Mucosa of stomach (tissue), 1 donor: ENCODE data around the gene FLVCR1.

Experiments used
- H3K27me3 ChIP-seq: one replicate; pipeline ENCODE4 v1.7.0; 2013; ENCODE audit warnings: mild to moderate bottlenecking, low read length; ENCODE audit not compliant: control insufficient read depth, insufficient read depth
- H3K36me3 ChIP-seq: one replicate; pipeline ENCODE4 v1.7.0; 2013; ENCODE audit warnings: low read length; ENCODE audit not compliant: control insufficient read depth, insufficient read depth
- H3K4me1 ChIP-seq: one replicate; pipeline ENCODE4 v1.7.0; 2013; ENCODE audit warnings: mild to moderate bottlenecking, low read length; ENCODE audit not compliant: control insufficient read depth, insufficient read depth
- H3K4me3 ChIP-seq: one replicate; pipeline ENCODE4 v1.7.0; 2013; ENCODE audit warnings: low read length
- H3K9ac ChIP-seq: one replicate; pipeline ENCODE4 v1.7.0; 2013; ENCODE audit warnings: mild to moderate bottlenecking, low read length, moderate library complexity
- H3K9me3 ChIP-seq: one replicate; pipeline ENCODE4 v1.7.0; 2013; ENCODE audit warnings: mild to moderate bottlenecking, low read length, moderate library complexity; ENCODE audit not compliant: control insufficient read depth
- donor health status: Pancreatic carcinoma.

Gene FLVCR1

GRCh38 chr1:212857992-212858460 lies at the start of gene FLVCR1:
Gene FLVCR1 (plus strand): TSS chr1:212858275. CDS start chr1:212858453, 178 bp downstream.
- Histone ChIP-seq H3K9ac (peak within 1 kb of the TSS; percentile 84), H3K4me1 (peaks cover 12% of the 10 kb centered on the region), H3K4me3 (peak within 1 kb of the TSS; percentile 85), H3K36me3 (no peaks in the 10 kb centered on the region), H3K9me3 (no peaks in the 10 kb centered on the region), H3K27me3 (no peaks in the 10 kb centered on the region)

DNA sequence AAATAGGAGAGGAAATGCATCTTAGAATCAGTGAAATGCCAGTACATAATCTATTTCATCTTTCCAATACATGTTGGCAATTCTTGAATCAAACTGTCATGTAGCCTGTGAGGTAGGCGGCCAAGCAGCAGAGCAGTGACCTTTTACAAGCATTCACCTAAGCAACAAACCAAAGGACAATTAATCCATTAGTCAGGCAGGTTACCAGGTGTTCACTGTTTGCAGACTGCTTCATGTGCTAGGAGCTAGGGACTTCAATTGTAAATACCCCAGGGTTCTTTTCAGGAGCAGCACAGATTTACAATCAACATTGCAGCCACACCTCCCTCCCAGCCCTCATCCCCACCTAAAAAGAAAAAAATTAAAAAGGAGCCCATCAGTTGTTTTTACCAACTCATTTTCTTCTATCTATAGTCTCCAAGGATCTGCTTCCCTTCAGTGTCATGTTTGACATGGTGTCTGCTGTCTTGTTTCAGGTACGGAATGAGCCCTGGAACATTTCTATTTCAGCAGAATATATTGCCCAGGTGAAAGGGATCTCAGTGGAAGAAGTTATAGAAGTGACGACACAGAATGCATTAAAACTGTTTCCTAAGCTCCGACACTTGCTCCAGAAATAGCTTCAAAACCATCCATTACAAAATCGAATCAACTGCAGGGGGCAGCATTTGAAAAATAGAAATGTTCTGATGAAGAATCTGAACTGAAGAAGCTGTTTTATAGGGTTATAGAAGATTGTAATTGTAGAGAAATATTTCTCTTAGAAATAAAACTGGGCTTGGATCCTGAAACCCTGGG lies 43.3 kb upstream of the FLVCR1 start:
- Histone ChIP-seq H3K9ac (no peak overlapping the region), H3K9me3 (no peaks in the 10 kb centered on the region), H3K36me3 (no peaks in the 10 kb centered on the region), H3K4me1 (peaks cover 17% of the 10 kb centered on the region), H3K27me3 (no peaks in the 10 kb centered on the region), H3K4me3 (no peak overlapping the region)

- Histone ChIP-seq H3K27me3 (no peaks in the 10 kb centered on the region), H3K4me1 (peaks cover 17% of the 10 kb centered on the region), H3K4me3 (no peak overlapping the region), H3K36me3 (no peaks in the 10 kb centered on the region), H3K9ac (no peak overlapping the region), H3K9me3 (no peaks in the 10 kb centered on the region)
Observed at GRCh38 chr1:212816567-212817278, 41.4 kb upstream of the FLVCR1 start.

DNA sequence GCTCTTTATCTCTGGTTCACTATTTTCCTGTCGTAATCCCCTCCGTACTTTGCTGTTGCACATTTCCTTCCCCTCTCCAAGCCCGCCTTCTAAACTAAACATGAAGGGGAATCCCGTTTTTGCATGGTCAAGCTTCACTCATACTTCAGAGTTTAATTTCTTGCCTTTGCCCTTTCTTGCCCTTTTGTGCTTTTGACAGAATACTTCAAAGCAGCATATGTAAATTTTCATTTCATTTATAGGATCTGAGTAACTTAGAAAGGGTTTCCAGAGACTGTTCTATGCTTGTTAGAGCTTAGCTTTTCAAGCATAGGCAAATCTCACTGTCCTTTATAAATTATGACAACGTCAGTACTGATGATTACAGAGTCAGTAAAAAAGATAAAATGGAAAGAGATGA lies 38.3 kb upstream of the FLVCR1 start:
- Histone ChIP-seq H3K4me1 (peaks cover 14% of the 10 kb centered on the region), H3K27me3 (no peaks in the 10 kb centered on the region), H3K9ac (no peak overlapping the region), H3K4me3 (no peak overlapping the region), H3K9me3 (no peaks in the 10 kb centered on the region), H3K36me3 (no peaks in the 10 kb centered on the region)

DNA sequence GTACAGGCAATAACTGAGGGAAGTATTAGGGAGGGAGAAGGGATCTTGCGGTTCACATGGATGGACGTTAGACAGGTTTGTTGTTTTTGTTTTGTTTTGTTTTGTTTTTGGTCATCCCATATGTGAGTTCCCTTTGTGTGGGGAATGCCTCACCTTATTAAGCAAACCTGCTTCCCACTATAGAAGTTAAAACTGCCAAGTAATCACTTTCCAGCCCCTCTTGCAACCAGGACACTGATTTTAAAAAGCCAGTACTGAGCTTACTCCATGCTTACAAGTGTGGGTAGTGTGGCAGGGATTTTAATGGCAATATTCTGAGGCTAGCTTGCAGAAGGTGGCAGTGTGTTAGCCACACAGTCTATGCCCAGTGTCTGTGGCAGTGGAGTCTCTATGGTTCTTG lies 37.1 kb upstream of the FLVCR1 start:
- no peak overlapping the region for H3K9ac ChIP-seq
- no peaks in the 10 kb centered on the region for H3K27me3 ChIP-seq
- H3K36me3 ChIP-seq: no peaks in the 10 kb centered on the region
- H3K4me3 ChIP-seq: no peak overlapping the region
- peaks cover 9% of the 10 kb centered on the region for H3K4me1 ChIP-seq
- H3K9me3 ChIP-seq: peaks cover 2% of the 10 kb centered on the region

DNA sequence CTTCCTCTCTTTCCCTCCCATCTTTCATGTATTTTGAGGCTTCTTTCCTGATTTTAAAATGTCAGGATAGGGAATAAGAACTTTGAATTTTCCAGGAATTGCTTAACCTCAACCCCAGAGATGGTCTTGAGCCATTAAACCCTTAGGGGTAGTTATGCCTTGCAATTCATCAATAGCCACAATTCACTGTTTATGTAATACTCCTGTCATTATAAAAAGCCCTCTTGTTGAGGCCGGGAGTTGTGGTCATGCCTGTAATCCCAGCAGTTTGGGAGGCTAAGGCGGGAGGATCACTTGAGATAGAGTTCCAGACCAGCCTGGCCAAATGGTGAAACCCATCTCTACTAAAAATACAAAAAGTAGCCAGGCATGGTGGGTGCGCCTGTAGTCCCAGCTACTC lies 35.1 kb upstream of the FLVCR1 start:
- H3K4me1 ChIP-seq: peaks cover 4% of the 10 kb centered on the region
- peaks cover 6% of the 10 kb centered on the region for H3K9me3 ChIP-seq
- no peak overlapping the region for H3K9ac ChIP-seq
- H3K27me3 ChIP-seq: no peaks in the 10 kb centered on the region
- H3K4me3 ChIP-seq: no peak overlapping the region
- no peaks in the 10 kb centered on the region for H3K36me3 ChIP-seq

DNA sequence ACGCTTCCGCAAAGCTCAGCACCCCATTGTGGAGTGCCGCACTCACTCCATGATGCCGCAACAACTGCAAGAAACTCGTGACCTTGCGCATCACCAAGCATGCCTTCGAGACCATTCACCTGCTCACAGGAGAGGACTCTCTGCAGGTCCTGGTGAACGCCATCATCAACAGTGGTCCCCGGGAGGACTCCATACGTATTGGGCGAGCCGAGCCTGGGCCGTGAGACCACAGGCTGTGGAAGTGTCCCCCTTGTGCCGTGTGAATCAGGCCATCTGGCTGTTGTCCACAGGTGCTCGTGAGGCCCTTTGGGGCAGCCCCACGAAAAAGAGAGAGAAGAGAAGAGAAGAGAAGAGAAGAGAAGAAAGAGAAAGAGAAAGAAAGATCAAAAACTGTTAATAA lies 33.9 kb upstream of the FLVCR1 start:
- H3K4me3 ChIP-seq: no peak overlapping the region
- H3K36me3 ChIP-seq: no peaks in the 10 kb centered on the region
- no peaks in the 10 kb centered on the region for H3K27me3 ChIP-seq
- H3K4me1 ChIP-seq: peaks cover 4% of the 10 kb centered on the region
- H3K9ac ChIP-seq: no peak overlapping the region
- peaks cover 6% of the 10 kb centered on the region for H3K9me3 ChIP-seq

DNA sequence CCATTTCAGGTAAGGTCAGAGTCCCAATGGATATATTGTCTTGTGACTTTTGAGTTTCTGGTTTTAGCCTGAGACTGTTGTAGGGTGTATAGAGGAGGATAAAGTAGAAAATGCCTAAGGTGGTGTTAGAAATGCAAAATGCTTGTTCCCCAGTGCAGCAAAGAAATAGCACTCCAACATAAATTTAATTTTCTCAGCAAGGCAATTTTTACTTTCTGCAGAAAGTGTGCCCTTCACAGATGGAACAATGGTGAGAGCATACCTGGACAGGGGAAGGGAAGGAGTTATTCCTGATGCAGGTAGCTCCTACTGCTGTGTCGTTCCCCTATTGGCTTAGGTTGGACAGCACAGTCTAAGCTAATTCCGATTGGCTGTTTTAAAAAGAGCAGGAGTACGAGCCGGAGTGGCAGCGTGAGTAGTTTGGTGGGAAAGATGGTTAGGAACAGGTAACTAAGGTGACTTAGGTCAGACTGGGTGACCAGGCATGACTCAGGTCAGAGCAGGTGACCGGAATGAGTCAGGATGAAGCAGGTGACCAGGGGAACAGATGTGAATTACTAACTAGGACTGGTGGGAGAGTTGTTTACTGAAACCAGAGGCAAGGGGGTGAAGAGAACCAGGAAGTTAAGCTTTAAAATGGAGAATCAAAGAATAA lies 32.1 kb upstream of the FLVCR1 start:
- Histone ChIP-seq H3K4me1 (peaks cover 4% of the 10 kb centered on the region), H3K4me3 (no peak overlapping the region), H3K36me3 (no peaks in the 10 kb centered on the region), H3K9ac (no peak overlapping the region), H3K27me3 (no peaks in the 10 kb centered on the region), H3K9me3 (peaks cover 6% of the 10 kb centered on the region)

- Histone ChIP-seq H3K27me3 (no peaks in the 10 kb centered on the region), H3K36me3 (no peaks in the 10 kb centered on the region), H3K9ac (no peak overlapping the region), H3K4me3 (no peak overlapping the region), H3K9me3 (peaks cover 6% of the 10 kb centered on the region), H3K4me1 (peaks cover 4% of the 10 kb centered on the region)
Observed at GRCh38 chr1:212827171-212827776, 30.8 kb upstream of the FLVCR1 start.

- H3K4me1 ChIP-seq: peaks cover 4% of the 10 kb centered on the region
- peaks cover 6% of the 10 kb centered on the region for H3K9me3 ChIP-seq
- no peak overlapping the region for H3K9ac ChIP-seq
- no peak overlapping the region for H3K4me3 ChIP-seq
- no peaks in the 10 kb centered on the region for H3K36me3 ChIP-seq
- H3K27me3 ChIP-seq: no peaks in the 10 kb centered on the region
Observed at GRCh38 chr1:212827831-212828278, 30.2 kb upstream of the FLVCR1 start.

GRCh38 chr1:212828395-212828794 lies 29.7 kb upstream of the FLVCR1 start:
- no peak overlapping the region for H3K9ac ChIP-seq
- H3K9me3 ChIP-seq: peaks cover 6% of the 10 kb centered on the region
- no peak overlapping the region for H3K4me3 ChIP-seq
- H3K27me3 ChIP-seq: no peaks in the 10 kb centered on the region
- H3K36me3 ChIP-seq: no peaks in the 10 kb centered on the region
- peaks cover 4% of the 10 kb centered on the region for H3K4me1 ChIP-seq
